Body of pancreas (tissue), 4 donors: ENCODE measurements around the gene ARHGAP4. TPM values are rescaled to one million over a fixed set of nuclear protein-coding genes. Genes with fewer than 3 reads are reported as not detected.

Experiments used
- ATAC-seq: fragments of 150-250 bp; one replicate; pipeline ENCODE4 v1.9.1; 2016
- DNase-seq, 4 donors: peaks; one replicate each; pipeline ENCODE4 v3.0.0-alpha.2; 2019
- H3K27ac ChIP-seq, 4 donors: fragments of 200-600 bp; sonication (generic); 1 replicate in 3 of 4; 2 replicates in 1 of 4; pipeline versions ENCODE4 v1.5.1 to v1.6.1; 2016 to 2019; ENCODE audit warnings: mild to moderate bottlenecking in 1 of 4, mixed read lengths in 1 of 4, moderate library complexity in 1 of 4
- H3K27me3 ChIP-seq, 2 donors: fragments of 200-600 bp; sonication (generic); one replicate each; pipeline ENCODE4 v1.6.0; 2016; ENCODE audit warnings: mild to moderate bottlenecking in 1 of 2
- H3K36me3 ChIP-seq, 2 donors: fragments of 200-600 bp; sonication (generic); replicated peaks in 1 of 2; 2 replicates each; pipeline ENCODE4 v1.5.1; 2016; ENCODE audit warnings: low read depth in 2 of 2; ENCODE audit not compliant: insufficient read depth in 1 of 2
- H3K4me1 ChIP-seq: fragments of 200-600 bp; sonication (generic); one replicate; pipeline ENCODE4 v1.6.0; 2016
- H3K4me3 ChIP-seq, 2 donors: fragments of 200-600 bp; sonication (generic); 1 replicate in 1 of 2; 2 replicates in 1 of 2; pipeline ENCODE4 v1.5.1; 2016 to 2019
- H3K9me3 ChIP-seq, 3 donors: fragments of 200-600 bp; sonication (generic); 1 replicate in 2 of 3; 2 replicates in 1 of 3; pipeline ENCODE4 v1.5.1; 2016
- CTCF ChIP-seq, 7 experiments: fragments of 450-650 bp in 4 of 7; fragments of 200-600 bp in 3 of 7; sonication (generic) in 3 of 7; IDR thresholded peaks; one replicate each; pipeline ENCODE4 v1.5.1; 2016 to 2019; ENCODE audit warnings: antibody characterized with exemption in 7 of 7
- POLR2A ChIP-seq, 3 donors: fragments of 450-650 bp; IDR thresholded peaks; one replicate each; pipeline ENCODE4 v1.6.1; 2016; ENCODE audit warnings: antibody characterized with exemption in 3 of 3, mild to moderate bottlenecking in 2 of 3
- WGBS, 2 donors: methylation state at CpG; one replicate each; pipeline ENCODE4 v1.1.5; 2017; 5-methylcytosine and 5-hydroxymethylcytosine counted together
- intact Hi-C: fragments of 100-400 bp; cut with DNase I; formaldehyde crosslinking; loops from one replicate; pipeline ENCODE4 v1.15.1; 2023
- total RNA-seq, 2 donors: library from RNA; depleted of rRNA; stranded (reverse); fragments of >200 nt; gene quantifications; one replicate each; pipeline ENCODE4 v1.1.0, GENCODE V29; 2016

ARHGAP4 gene
- total RNA-seq, 2 donors from 2014 or later, result 8.6 to 16.6 TPM

GRCh38 chrX:153861151-153861550, 64.9 kb downstream of the ARHGAP4 start:
- Histone ChIP-seq H3K9me3 (no peaks in the 10 kb centered on the region), H3K4me1 (no peaks in the 10 kb centered on the region), H3K27me3 (no peaks in the 10 kb centered on the region), H3K4me3 (no peak overlapping the region), H3K27ac (no peak overlapping the region), H3K36me3 (no peaks in the 10 kb centered on the region)
- DNase-seq (no peak), ATAC-seq (no peak)
- no peak for TF ChIP-seq POLR2A (IDR thresholded peaks at IDR 0.05)
- no peak for TF ChIP-seq CTCF (IDR thresholded peaks at IDR 0.05)
- intact Hi-C loops, result no loop called here
- 57 to 70% methylated on average over 4 to 8 of the region's 10 CpGs for WGBS, 2 donors

Other genes starting within 250 kb of the ARHGAP4 start
- 10 to 100 TPM; 11.7 to 18.5 TPM for gene SLC6A8, start 238.3 kb downstream of the ARHGAP4 start, total RNA-seq
- gene BCAP31, start 201.9 kb downstream of the ARHGAP4 start, total RNA-seq, result 10 to 100 TPM; 64.6 TPM
- gene ABCD1, start 201.4 kb downstream of the ARHGAP4 start, total RNA-seq, result 10 to 100 TPM; 11.2 to 31.6 TPM
- 10 to 100 TPM in 1 of 2 donors, 1 to 10 TPM in 1; 4.2 to 13.2 TPM for gene PLXNB3, start 162.0 kb downstream of the ARHGAP4 start, total RNA-seq
- not detected for gene SRPK3, start 145.2 kb downstream of the ARHGAP4 start, total RNA-seq
- 10 to 100 TPM; 25.2 to 27.7 TPM for gene IDH3G, start 131.9 kb downstream of the ARHGAP4 start, total RNA-seq
- gene SSR4, start 131.6 kb downstream of the ARHGAP4 start, total RNA-seq, result 100 to 1,000 TPM; 115 to 238 TPM
- gene PDZD4, start 95.7 kb downstream of the ARHGAP4 start, total RNA-seq, result 1 to 10 TPM; 1.6 to 2.6 TPM
- 1 to 10 TPM; 1.8 to 7.9 TPM for gene L1CAM, start 40.1 kb downstream of the ARHGAP4 start, total RNA-seq
- gene AVPR2, start 21.6 kb downstream of the ARHGAP4 start, total RNA-seq, result under 1 TPM; 0.66 to 0.78 TPM
- 10 to 100 TPM; 30.3 to 74.7 TPM for gene NAA10, start 8.8 kb upstream of the ARHGAP4 start, total RNA-seq
- 1 to 10 TPM in 1 of 2 donors, under 1 TPM in 1; 0.66 to 6.0 TPM for gene RENBP, start 18.4 kb upstream of the ARHGAP4 start, total RNA-seq
- gene HCFC1, start 45.6 kb upstream of the ARHGAP4 start, total RNA-seq, result 10 to 100 TPM; 16.6 to 62.6 TPM
- 10 to 100 TPM in 1 of 2 donors, 1 to 10 TPM in 1; 8.8 to 10.9 TPM for gene TMEM187, start 46.5 kb upstream of the ARHGAP4 start, total RNA-seq
- 100 to 1,000 TPM in 1 of 2 donors, 10 to 100 TPM in 1; 51.6 to 105 TPM for gene IRAK1, start 93.6 kb upstream of the ARHGAP4 start, total RNA-seq
- gene MECP2, start 171.5 kb upstream of the ARHGAP4 start, total RNA-seq, result 10 to 100 TPM; 27.8 to 36.3 TPM
- not detected for gene OPN1LW, start 218.0 kb upstream of the ARHGAP4 start, total RNA-seq